Measurements from ENCODE around the gene APBB1IP. TPM values are rescaled to one million over a fixed set of nuclear protein-coding genes. Genes with fewer than 3 reads are reported as not detected.
"Not testable (repeated sequence)": the region's sequence is repeated elsewhere in the genome, so short reads cannot be mapped to it uniquely, and the experiment has no call there.

APBB1IP gene
- total RNA-seq, 1 experiment from 2014 or later = not detected

GRCh38 chr10:26464632-26465280, 26.6 kb downstream of the APBB1IP start:
- peaks cover 7% of the 10 kb centered on the region for H3K36me3 Mint-ChIP-seq (ENCODE audit: insufficient read depth, unreplicated experiment)
- POLR2A ChIA-PET = interaction anchor here (0.6 kb wide), 1 partner anchor 190 kb away, joined by 3 read pairs; no protein-coding TSS in a partner anchor
- CTCF ChIA-PET = no interaction called here
- intact Hi-C loops (cut with micrococcal nuclease) = no loop called here
- H3K4me3 Mint-ChIP-seq (ENCODE audit: unreplicated experiment) = no peak overlapping the region
- H3K4me1 Mint-ChIP-seq (ENCODE audit: insufficient read depth, unreplicated experiment) = peaks cover 14% of the 10 kb centered on the region
- peaks cover 14% of the 10 kb centered on the region for H3K27me3 Mint-ChIP-seq (ENCODE audit: insufficient read depth, unreplicated experiment)
- no TSS peak for BruUV-seq (replicated peaks)
- TF ChIP-seq CTCF (IDR thresholded peaks at IDR 0.05; ENCODE audit: unreplicated experiment) = no peak
- DNase-seq (ENCODE audit: unreplicated experiment) = no peak
- no peaks in the 10 kb centered on the region for H3K9me3 Mint-ChIP-seq (ENCODE audit: unreplicated experiment)
- H3K27ac Mint-ChIP-seq (ENCODE audit: low read depth, unreplicated experiment) = no peak overlapping the region

GRCh38 chr10:26466531-26466930, 28.4 kb downstream of the APBB1IP start:
- H3K27ac Mint-ChIP-seq (ENCODE audit: low read depth, unreplicated experiment); H3K27me3 Mint-ChIP-seq (ENCODE audit: insufficient read depth, unreplicated experiment); intact Hi-C loops (cut with micrococcal nuclease); H3K4me1 Mint-ChIP-seq (ENCODE audit: insufficient read depth, unreplicated experiment); DNase-seq (ENCODE audit: unreplicated experiment); BruUV-seq (replicated peaks); H3K36me3 Mint-ChIP-seq (ENCODE audit: insufficient read depth, unreplicated experiment); H3K9me3 Mint-ChIP-seq (ENCODE audit: unreplicated experiment); POLR2A ChIA-PET; H3K4me3 Mint-ChIP-seq (ENCODE audit: unreplicated experiment): not testable (repeated sequence)
- CTCF ChIA-PET = interaction anchor here (0.6 kb wide), 2 partner anchors 142 to 336 kb away, joined by 3 to 4 read pairs; no protein-coding TSS in a partner anchor

- Mint-ChIP-seq H3K9me3 (ENCODE audit: unreplicated experiment) (no peaks in the 10 kb centered on the region), H3K36me3 (ENCODE audit: insufficient read depth, unreplicated experiment) (peaks cover 7% of the 10 kb centered on the region), H3K4me3 (ENCODE audit: unreplicated experiment) (no peak overlapping the region), H3K27me3 (ENCODE audit: insufficient read depth, unreplicated experiment) (no peaks in the 10 kb centered on the region), H3K4me1 (ENCODE audit: insufficient read depth, unreplicated experiment) (peaks cover 8% of the 10 kb centered on the region), H3K27ac (ENCODE audit: low read depth, unreplicated experiment) (no peak overlapping the region)
- no peak for TF ChIP-seq CTCF (IDR thresholded peaks at IDR 0.05; ENCODE audit: unreplicated experiment)
- POLR2A ChIA-PET = no interaction called here
- CTCF ChIA-PET = interaction anchor here (0.6 kb wide), 2 partner anchors 95 to 143 kb away, joined by 3 read pairs; no protein-coding TSS in a partner anchor
- intact Hi-C loops (cut with micrococcal nuclease) = no loop called here
- no TSS peak for BruUV-seq (replicated peaks)
- DNase-seq (ENCODE audit: unreplicated experiment) = no peak
Measured at GRCh38 chr10:26467639-26468038, 29.5 kb downstream of the APBB1IP start.

GRCh38 chr10:26468291-26468690, 30.1 kb downstream of the APBB1IP start:
- ChIA-PET POLR2A (no interaction called here), CTCF (no interaction called here)
- Mint-ChIP-seq H3K27ac (ENCODE audit: low read depth, unreplicated experiment) (no peak overlapping the region), H3K36me3 (ENCODE audit: insufficient read depth, unreplicated experiment) (peaks cover 7% of the 10 kb centered on the region), H3K9me3 (ENCODE audit: unreplicated experiment) (no peaks in the 10 kb centered on the region), H3K4me1 (ENCODE audit: insufficient read depth, unreplicated experiment) (peaks cover 8% of the 10 kb centered on the region), H3K27me3 (ENCODE audit: insufficient read depth, unreplicated experiment) (no peaks in the 10 kb centered on the region), H3K4me3 (ENCODE audit: unreplicated experiment) (no peak overlapping the region)
- no TSS peak for BruUV-seq (replicated peaks)
- no peak for TF ChIP-seq CTCF (IDR thresholded peaks at IDR 0.05; ENCODE audit: unreplicated experiment)
- intact Hi-C loops (cut with micrococcal nuclease) = no loop called here
- DNase-seq (ENCODE audit: unreplicated experiment) = no peak
